Left forelimb (tissue), 1 donor: ENCODE measurements around the gene TTC33.

ENCODE experiments used
- DNase-seq: peaks from one replicate; pipeline ENCODE4 v3.0.0-alpha.2; 2018; ENCODE audit warnings: low spot score

Gene TTC33

GRCh38 chr5:40480392-40480791 lies 275.4 kb downstream of the TTC33 start:
- DNase-seq: no peak

GRCh38 chr5:40479939-40480338 lies 275.8 kb downstream of the TTC33 start:
- DNase-seq: no peak

- no peak for DNase-seq
Measured at GRCh38 chr5:40478766-40479165, 277.0 kb downstream of the TTC33 start.

- no peak for DNase-seq
Measured at GRCh38 chr5:40477856-40478546, 277.8 kb downstream of the TTC33 start.

- DNase-seq: no peak
Measured at GRCh38 chr5:40475561-40475960, 280.2 kb downstream of the TTC33 start.

GRCh38 chr5:40474250-40474649 lies 281.5 kb downstream of the TTC33 start:
- no peak for DNase-seq

- no peak for DNase-seq
Measured at GRCh38 chr5:40465416-40465815, 290.3 kb downstream of the TTC33 start.

- DNase-seq: no peak
Measured at GRCh38 chr5:40464511-40464910, 291.2 kb downstream of the TTC33 start.
